ENCODE measurements around the gene STS. TPM values are rescaled to one million over a fixed set of nuclear protein-coding genes. Genes with fewer than 3 reads are reported as not detected.

Gene STS
- total RNA-seq (1 to 10 TPM; 1.5 to 8.7 (median 3.3) TPM), polyA plus RNA-seq (1 to 10 TPM; 1.1 to 1.6 TPM)

GRCh38 chrX:7147413-7147977 lies at the start of gene STS:
STS (plus strand) TSS chrX:7147712; CDS start chrX:7253200, 105,488 bp downstream.
- FAIRE-seq = no peak

GRCh38 chrX:7100022-7100421 lies 47.5 kb upstream of the STS start:
- Histone ChIP-seq H3K36me3 (peaks cover 0 to 10% (median 0%) of the 10 kb centered on the region in 3 donors), H3K27me3 (no peaks in the 10 kb centered on the region), H3K4me3 (no peak overlapping the region), H3K9me3 (no peaks in the 10 kb centered on the region), H3K4me1 (no peaks in the 10 kb centered on the region), H3K27ac (no peak overlapping the region)
- no peak for DNase-seq
- WGBS, 2 donors = 87 to 90% methylated on average over 7 of the region's 7 CpGs
- intact Hi-C loops (cut with DNase I) = no loop called here
- FAIRE-seq = no peak
- TF ChIP-seq CTCF (IDR thresholded peaks at IDR 0.05) = no peak
- ATAC-seq = no peak

More at GRCh38 chrX:7147413-7147977, at the start of gene STS:
- no peaks in the 10 kb centered on the region for H3K9me3 ChIP-seq
- H3K4me3 ChIP-seq = peak within 1 kb of the TSS; percentile 67 to 92 (median 80)
- WGBS, 2 donors = 0% methylated on average over 25 to 60 of the region's 61 CpGs
- peak; percentile 9 to 79 (median 51) for DNase-seq
- ATAC-seq = peak; percentile 47 to 66 (median 50)
- intact Hi-C loops (cut with DNase I) = no loop called here
- H3K27ac ChIP-seq = peak within 1 kb of the TSS; percentile 66 to 93 (median 92)
- no peak for TF ChIP-seq CTCF (IDR thresholded peaks at IDR 0.05)
- no peaks in the 10 kb centered on the region for H3K27me3 ChIP-seq
- H3K36me3 ChIP-seq = no peaks in the 10 kb centered on the region
- H3K4me1 ChIP-seq = peaks cover 0 to 22% (median 9%) of the 10 kb centered on the region in 3 donors

- intact Hi-C loops (cut with DNase I) = no loop called here
- TF ChIP-seq CTCF (IDR thresholded peaks at IDR 0.05) = no peak
- WGBS, 2 donors = 96 to 99% methylated on average over 3 of the region's 3 CpGs
- Histone ChIP-seq H3K27me3 (no peaks in the 10 kb centered on the region), H3K4me3 (no peak overlapping the region), H3K36me3 (peaks cover 0 to 11% (median 0%) of the 10 kb centered on the region in 3 donors), H3K4me1 (no peaks in the 10 kb centered on the region), H3K9me3 (no peaks in the 10 kb centered on the region), H3K27ac (no peak overlapping the region)
- DNase-seq (no peak), FAIRE-seq (no peak), ATAC-seq (no peak)
These were observed 45.4 kb upstream of the STS start for GRCh38 chrX:7102119-7102518.

- TF ChIP-seq CTCF (IDR thresholded peaks at IDR 0.05) = no peak
- Histone ChIP-seq H3K4me1 (no peaks in the 10 kb centered on the region), H3K36me3 (peaks cover 0 to 11% (median 0%) of the 10 kb centered on the region in 3 donors), H3K27me3 (no peaks in the 10 kb centered on the region), H3K27ac (no peak overlapping the region), H3K9me3 (no peaks in the 10 kb centered on the region), H3K4me3 (no peak overlapping the region)
- intact Hi-C loops (cut with DNase I) = no loop called here
- no peak for DNase-seq
- ATAC-seq = peak in 1 of 4 donors; percentile 24
- FAIRE-seq = no peak
- WGBS, 2 donors = 94% methylated on average over 2 of the region's 2 CpGs
These were observed 40.9 kb upstream of the STS start for GRCh38 chrX:7106649-7107048.

GRCh38 chrX:7108030-7108429 lies 39.5 kb upstream of the STS start:
- intact Hi-C loops (cut with DNase I) = no loop called here
- H3K4me3 ChIP-seq = no peak overlapping the region
- peaks cover 0 to 11% (median 0%) of the 10 kb centered on the region in 3 donors for H3K36me3 ChIP-seq
- 88 to 97% methylated on average over 5 of the region's 5 CpGs for WGBS, 2 donors
- no peaks in the 10 kb centered on the region for H3K27me3 ChIP-seq
- no peak for DNase-seq
- H3K9me3 ChIP-seq = no peaks in the 10 kb centered on the region
- peak in 2 of 4 donors; percentile 17 to 28 for ATAC-seq
- H3K4me1 ChIP-seq = no peaks in the 10 kb centered on the region
- no peak for TF ChIP-seq CTCF (IDR thresholded peaks at IDR 0.05)
- no peak overlapping the region for H3K27ac ChIP-seq
- FAIRE-seq = no peak
